Occipital lobe (tissue), 2 donors: Measurements from ENCODE around the gene PSKH1. TPM values are rescaled to one million over a fixed set of nuclear protein-coding genes. Genes with fewer than 3 reads are reported as not detected.
"Not testable (repeated sequence)": the region's sequence is repeated elsewhere in the genome, so short reads cannot be mapped to it uniquely, and the experiment has no call there.

Experiments
- DNase-seq: peaks from one replicate; lab custom pipeline; 2025; lab: John Stamatoyannopoulos, UW
- total RNA-seq: library from RNA; depleted of rRNA; stranded (reverse); fragments of >200 nt; gene quantifications from one replicate; pipeline ENCODE4 v1.2.3, GENCODE V29; 2014

PSKH1 gene
- total RNA-seq, 1 donor from 2014 or later, result 5.1 TPM

DNA sequence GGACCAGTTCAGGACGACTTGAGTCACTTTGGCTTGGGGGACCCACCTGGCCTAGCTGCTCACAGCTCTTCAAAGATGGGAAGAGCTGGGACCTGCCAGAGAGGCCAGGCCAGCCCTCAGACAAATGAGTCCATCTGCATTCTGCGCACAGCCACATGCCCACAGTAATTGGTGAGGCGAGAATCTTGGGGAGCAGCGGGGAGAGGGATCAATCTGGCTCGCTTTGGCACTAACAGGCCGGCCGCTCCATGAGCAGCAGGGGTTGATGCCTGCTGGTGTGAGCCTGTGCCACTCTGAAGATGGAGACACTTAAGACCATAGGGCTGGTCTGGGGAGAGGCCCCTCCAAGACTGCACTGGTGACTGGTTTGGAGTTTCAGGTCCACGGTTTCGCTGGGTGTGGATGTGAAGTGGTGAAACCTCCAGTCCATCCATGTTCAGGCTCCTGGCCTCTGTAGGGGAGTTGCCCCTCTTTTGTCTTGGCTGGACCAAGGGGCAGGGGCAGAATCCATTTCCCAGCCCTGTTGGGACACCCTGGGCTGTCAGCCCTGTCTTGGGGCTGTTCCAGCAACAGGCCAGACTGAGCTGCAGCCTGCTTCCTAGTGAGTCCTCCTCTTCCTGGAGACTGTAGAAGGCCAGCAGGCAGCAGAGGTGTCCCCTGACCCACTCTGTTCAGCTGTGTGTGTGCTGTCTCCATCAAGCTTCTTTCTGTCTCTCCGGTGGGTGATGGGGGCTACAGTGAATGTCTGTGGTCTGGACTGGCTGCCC is 31.3 kb downstream of the PSKH1 start:
- DNase-seq, result no peak

DNA sequence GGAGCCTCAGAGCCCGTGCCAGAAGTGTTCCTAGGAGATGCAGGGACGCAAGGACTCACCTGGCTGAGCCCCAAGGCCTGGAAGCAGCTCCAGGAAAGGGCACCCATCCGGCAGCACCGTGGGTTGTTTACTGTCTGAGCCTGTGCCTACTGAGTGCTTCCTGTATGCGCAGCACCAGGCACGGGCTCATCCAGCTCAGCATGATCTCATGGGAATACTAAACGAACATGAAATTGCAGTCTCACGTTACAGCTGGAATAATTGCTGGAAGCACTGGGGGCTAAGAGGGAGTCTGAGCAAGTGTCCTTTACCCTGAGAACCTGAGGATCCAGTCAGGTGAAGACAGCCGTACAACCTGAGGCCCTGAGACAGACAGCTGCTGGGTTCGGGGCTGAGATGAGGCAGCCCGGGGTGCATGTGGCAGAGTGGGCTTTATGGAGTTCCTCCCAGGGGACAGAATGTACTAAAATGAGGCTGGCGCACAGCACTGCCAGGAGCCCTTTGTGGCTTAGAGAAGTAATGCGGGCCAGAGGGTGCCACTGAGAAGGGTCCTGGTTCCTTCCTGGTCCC is 33.2 kb downstream of the PSKH1 start:
- DNase-seq, result peak; percentile 43

DNA sequence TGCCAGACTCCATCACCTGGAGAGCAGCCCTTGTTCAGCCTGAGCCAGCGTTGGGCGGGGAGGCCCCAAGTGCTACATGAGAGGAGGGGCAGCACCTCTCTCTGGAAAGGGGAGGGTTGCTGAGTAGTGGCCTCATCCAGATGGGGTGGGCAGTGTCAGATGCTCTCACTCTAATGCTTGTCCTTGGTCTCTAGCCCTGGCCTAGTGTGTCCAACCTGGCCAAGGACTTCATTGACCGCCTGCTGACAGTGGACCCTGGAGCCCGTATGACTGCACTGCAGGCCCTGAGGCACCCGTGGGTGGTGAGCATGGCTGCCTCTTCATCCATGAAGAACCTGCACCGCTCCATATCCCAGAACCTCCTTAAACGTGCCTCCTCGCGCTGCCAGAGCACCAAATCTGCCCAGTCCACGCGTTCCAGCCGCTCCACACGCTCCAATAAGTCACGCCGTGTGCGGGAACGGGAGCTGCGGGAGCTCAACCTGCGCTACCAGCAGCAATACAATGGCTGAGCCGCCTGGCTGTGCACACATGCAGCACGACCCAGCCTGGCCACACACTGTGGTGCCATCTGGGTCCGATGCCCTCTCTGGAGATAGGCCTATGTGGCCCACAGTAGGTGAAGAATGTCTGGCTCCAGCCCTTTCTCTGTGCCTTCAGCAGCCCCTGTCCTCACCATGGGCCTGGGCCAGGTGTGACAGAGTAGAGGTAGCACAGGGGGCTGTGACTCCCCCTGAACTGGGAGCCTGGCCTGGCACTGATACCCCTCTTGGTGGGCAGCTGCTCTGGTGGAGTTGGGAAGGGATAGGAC is 34.3 kb downstream of the PSKH1 start:
- no peak for DNase-seq

GRCh38 chr16:67928147-67928546 is 35.1 kb downstream of the PSKH1 start:
- DNase-seq, result no peak

DNA sequence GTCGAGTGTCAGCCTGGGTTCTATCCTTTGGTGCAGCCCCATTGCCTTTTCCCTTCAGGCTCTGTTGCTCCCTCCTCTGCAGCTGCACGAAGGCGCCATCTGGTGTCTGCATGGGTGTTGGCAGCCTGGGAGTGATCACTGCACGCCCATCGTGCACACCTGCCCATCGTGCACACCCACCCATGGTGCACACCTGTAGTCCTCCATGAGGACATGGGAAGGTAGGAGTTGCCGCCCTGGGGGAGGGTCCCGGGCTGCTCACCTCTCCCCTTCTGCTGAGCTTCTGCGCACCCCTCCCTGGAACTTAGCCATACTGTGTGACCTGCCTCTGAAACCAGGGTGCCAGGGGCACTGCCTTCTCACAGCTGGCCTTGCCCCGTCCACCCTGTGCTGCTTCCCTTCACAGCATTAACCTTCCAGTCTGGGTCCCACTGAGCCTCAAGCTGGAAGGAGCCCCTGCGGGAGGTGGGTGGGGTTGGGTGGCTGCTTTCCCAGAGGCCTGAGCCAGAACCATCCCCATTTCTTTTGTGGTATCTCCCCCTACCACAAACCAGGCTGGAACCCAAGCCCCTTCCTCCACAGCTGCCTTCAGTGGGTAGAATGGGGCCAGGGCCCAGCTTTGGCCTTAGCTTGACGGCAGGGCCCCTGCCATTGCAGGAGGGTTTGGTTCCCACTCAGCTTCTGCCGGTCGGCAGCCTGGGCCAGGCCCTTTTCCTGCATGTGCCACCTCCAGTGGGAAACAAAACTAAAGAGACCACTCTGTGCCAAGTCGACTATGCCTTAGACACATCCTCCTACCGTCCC is 35.7 kb downstream of the PSKH1 start:
- DNase-seq, result peak; percentile 66

GRCh38 chr16:67930191-67930590 is 37.1 kb downstream of the PSKH1 start:
- DNase-seq, result no peak

DNA sequence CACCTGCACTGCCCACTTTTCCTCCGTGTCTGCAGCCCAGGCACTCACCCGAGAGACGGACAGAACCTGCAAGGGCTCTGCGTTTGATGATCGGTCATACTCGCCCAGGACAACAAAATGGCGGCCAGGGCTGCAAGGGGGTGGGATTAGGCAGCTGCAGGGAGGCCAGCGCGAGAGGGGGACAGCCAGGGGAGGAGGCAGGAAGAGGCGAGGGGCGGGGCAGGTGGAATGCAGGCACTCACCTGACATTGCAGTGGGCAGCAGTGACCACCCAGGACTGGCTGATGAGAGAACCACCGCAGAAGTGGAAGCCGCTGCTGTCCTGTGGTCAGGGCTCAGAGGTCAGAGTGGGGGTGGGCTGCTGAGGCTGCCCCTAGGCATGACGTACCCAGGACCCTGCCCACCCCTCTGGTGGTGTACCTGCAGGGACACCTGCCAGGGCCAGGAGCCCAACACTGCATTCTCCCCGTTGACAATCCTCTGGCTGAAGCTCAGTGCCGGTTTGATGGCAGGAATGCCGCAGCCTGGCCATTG is 37.7 kb downstream of the PSKH1 start:
- no peak for DNase-seq

DNA sequence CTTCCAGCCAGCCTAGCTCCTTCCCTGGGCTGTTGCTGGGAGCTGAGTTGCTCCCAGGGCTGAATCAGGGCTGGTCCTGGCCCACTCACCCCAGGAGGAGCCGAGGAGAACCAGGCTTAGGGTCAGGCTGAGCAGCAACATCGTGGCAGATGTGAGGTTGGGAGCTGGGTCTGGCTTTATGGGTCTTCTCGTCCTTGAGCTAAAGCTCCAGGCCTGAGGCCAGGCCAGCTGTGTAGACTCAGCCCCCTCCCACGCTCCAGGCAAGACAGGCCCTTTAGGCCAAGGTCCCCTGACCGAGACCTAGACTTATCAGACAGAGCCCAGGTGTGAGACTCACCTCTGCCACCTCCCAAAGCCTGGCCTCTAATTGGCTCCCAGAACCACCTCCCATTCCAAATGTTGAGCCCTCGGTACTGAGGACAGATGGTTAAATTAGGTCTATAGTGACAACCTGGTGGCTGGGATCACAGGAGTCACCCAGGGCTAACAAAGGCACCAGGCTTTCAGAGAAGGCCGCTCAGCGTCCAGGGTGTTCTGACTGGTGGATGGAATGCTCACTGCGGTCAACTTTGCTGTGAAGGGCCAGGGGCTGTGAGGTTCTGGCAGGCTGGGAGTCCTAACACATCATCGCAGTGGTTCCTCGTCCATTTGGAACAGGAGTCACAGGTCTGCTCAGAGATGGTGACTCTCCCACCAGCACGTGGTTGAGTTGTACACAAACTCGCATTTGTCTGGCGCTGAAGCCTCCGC is 38.8 kb downstream of the PSKH1 start, which contains the start of gene CTRL:
TSS of gene CTRL (minus strand) at position 151 of the 750 bp plus-strand sequence. CDS start at position 141, 10 bp downstream.
- DNase-seq, result no peak

DNA sequence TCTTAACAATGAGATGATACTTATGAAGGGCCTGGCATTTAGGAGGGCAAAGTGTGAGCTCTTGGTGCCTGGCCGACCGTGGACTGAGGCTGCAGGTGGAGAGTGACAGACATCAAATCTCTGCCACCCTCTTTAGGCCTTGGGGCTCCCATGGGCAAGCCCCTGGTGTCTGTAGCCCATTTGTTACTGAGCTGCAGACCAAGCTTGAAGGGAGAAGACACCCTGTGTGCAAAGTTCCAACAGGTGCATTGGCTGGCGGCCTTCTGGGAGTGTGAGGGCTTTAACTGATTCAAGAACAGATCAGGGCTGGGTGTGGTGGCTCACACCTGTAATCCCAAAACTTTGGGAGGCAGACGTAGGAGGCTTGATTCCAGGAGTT is 39.4 kb downstream of the PSKH1 start:
- no peak for DNase-seq

GRCh38 chr16:67933805-67934204 is 40.8 kb downstream of the PSKH1 start:
- no peak for DNase-seq

GRCh38 chr16:67934306-67935100 is 41.4 kb downstream of the PSKH1 start:
- no peak for DNase-seq

GRCh38 chr16:67935101-67935401 is 42.0 kb downstream of the PSKH1 start:
- DNase-seq, result no peak

GRCh38 chr16:67935402-67936123 is 42.5 kb downstream of the PSKH1 start:
- peak; percentile 94 for DNase-seq

GRCh38 chr16:67936124-67936879 is 43.2 kb downstream of the PSKH1 start, which contains the start of gene PSMB10:
TSS of gene PSMB10 (minus strand) at chr16:67936850. CDS start at chr16:67936749, 101 bp downstream.
- DNase-seq, result no peak

- peak; percentile 42 for DNase-seq
Observed at GRCh38 chr16:67936880-67937605, 44.0 kb downstream of the PSKH1 start.

DNA sequence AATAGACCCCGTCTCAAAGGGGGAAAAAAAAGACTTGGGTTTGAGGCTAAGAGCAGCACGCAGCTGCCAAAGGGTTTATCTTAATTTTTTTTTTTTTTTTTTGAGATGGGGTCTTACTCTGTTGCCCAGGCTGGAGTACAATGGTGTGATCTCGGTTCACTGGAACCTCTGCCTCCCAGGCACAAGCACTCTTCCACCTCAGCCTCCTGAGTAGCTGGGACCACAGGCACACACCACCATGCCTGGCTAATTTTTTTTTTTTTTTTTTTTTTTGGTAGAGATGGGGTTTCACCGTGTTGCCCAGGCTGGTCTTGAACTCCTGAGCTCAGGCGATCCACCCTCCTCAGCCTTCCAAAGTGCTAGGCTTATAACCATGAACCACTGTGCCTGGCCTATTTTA is 44.7 kb downstream of the PSKH1 start:
- not testable (repeated sequence) for DNase-seq
